ENCODE data around the gene ADCY10. TPM values are rescaled to one million over a fixed set of nuclear protein-coding genes. Genes with fewer than 3 reads are reported as not detected.
"Not testable (repeated sequence)": the region's sequence is repeated elsewhere in the genome, so short reads cannot be mapped to it uniquely, and the experiment has no call there.

The ADCY10 gene
- total RNA-seq, 1 donor from 2014 or later = not detected

- Mint-ChIP-seq H3K4me3 (no peak overlapping the region), H3K27ac (no peak overlapping the region), H3K36me3 (no peaks in the 10 kb centered on the region), H3K9me3 (no peaks in the 10 kb centered on the region), H3K27me3 (ENCODE audit: insufficient read depth, low read depth) (no peaks in the 10 kb centered on the region), H3K4me1 (peaks cover 2% of the 10 kb centered on the region)
- Histone ChIP-seq H3K4me2 (no peak overlapping the region), H3K4me1 (no peaks in the 10 kb centered on the region), H3K79me2 (ENCODE audit: low read depth) (no peaks in the 10 kb centered on the region), H4K20me1 (ENCODE audit: low read depth) (no peaks in the 10 kb centered on the region), H3K36me3 (no peaks in the 10 kb centered on the region), H3K27ac (no peak overlapping the region), H3F3A (ENCODE audit: low read depth) (no peaks in the 10 kb centered on the region), H3K9ac (no peak overlapping the region), H3K4me3 (no peak overlapping the region), H3K9me3 (ENCODE audit: low read depth) (no peaks in the 10 kb centered on the region), H2AFZ (replicated peaks) (no peak overlapping the region), H3K27me3 (no peaks in the 10 kb centered on the region)
- DNase-seq (ENCODE audit: low spot score) = no peak
- TF ChIP-seq CTCF (IDR thresholded peaks at IDR 0.05) (no peak), EZH2phosphoT487 (IDR thresholded peaks at IDR 0.05) (no peak), EZH2 (IDR thresholded peaks at IDR 0.05) (no peak)
Measured at GRCh38 chr1:167898578-167899222, 15.2 kb downstream of the ADCY10 start.

- Histone ChIP-seq H3K27ac (no peak overlapping the region), H3K79me2 (ENCODE audit: low read depth) (no peaks in the 10 kb centered on the region), H3F3A (ENCODE audit: low read depth) (no peaks in the 10 kb centered on the region), H3K9ac (no peak overlapping the region), H3K4me2 (no peak overlapping the region), H3K4me1 (peaks cover 3% of the 10 kb centered on the region), H3K4me3 (no peak overlapping the region), H4K20me1 (ENCODE audit: low read depth) (no peaks in the 10 kb centered on the region), H2AFZ (replicated peaks) (no peak overlapping the region), H3K36me3 (no peaks in the 10 kb centered on the region), H3K27me3 (no peaks in the 10 kb centered on the region), H3K9me3 (ENCODE audit: low read depth) (no peaks in the 10 kb centered on the region)
- no peak for DNase-seq (ENCODE audit: low spot score)
- TF ChIP-seq EZH2 (IDR thresholded peaks at IDR 0.05) = no peak
- TF ChIP-seq CTCF (IDR thresholded peaks at IDR 0.05) = no peak
- TF ChIP-seq EZH2phosphoT487 (IDR thresholded peaks at IDR 0.05) = no peak
- Mint-ChIP-seq H3K4me1 (no peaks in the 10 kb centered on the region), H3K27me3 (ENCODE audit: insufficient read depth, low read depth) (no peaks in the 10 kb centered on the region), H3K4me3 (no peak overlapping the region), H3K9me3 (peaks cover 3% of the 10 kb centered on the region), H3K27ac (no peak overlapping the region), H3K36me3 (no peaks in the 10 kb centered on the region)
Measured at GRCh38 chr1:167893798-167894197, 20.1 kb downstream of the ADCY10 start.

- Histone ChIP-seq H3K4me2 (no peak overlapping the region), H2AFZ (replicated peaks) (no peak overlapping the region), H4K20me1 (ENCODE audit: low read depth) (no peaks in the 10 kb centered on the region), H3K27me3 (no peaks in the 10 kb centered on the region), H3K9ac (no peak overlapping the region), H3K4me3 (no peak overlapping the region), H3K36me3 (no peaks in the 10 kb centered on the region), H3K4me1 (peaks cover 3% of the 10 kb centered on the region), H3K9me3 (ENCODE audit: low read depth) (no peaks in the 10 kb centered on the region), H3K27ac (no peak overlapping the region), H3F3A (ENCODE audit: low read depth) (no peaks in the 10 kb centered on the region), H3K79me2 (ENCODE audit: low read depth) (no peaks in the 10 kb centered on the region)
- no peak overlapping the region for H3K27ac Mint-ChIP-seq
- no peak for DNase-seq (ENCODE audit: low spot score)
- no peak for TF ChIP-seq EZH2phosphoT487 (IDR thresholded peaks at IDR 0.05)
- TF ChIP-seq EZH2 (IDR thresholded peaks at IDR 0.05) = no peak
- no peak for TF ChIP-seq CTCF (IDR thresholded peaks at IDR 0.05)
- no peak overlapping the region for H3K4me3 Mint-ChIP-seq
- H3K4me1 Mint-ChIP-seq = no peaks in the 10 kb centered on the region
- peaks cover 1% of the 10 kb centered on the region for H3K36me3 Mint-ChIP-seq
- peaks cover 11% of the 10 kb centered on the region for H3K9me3 Mint-ChIP-seq
- no peaks in the 10 kb centered on the region for H3K27me3 Mint-ChIP-seq (ENCODE audit: insufficient read depth, low read depth)
Measured at GRCh38 chr1:167890400-167890799, 23.5 kb downstream of the ADCY10 start.

- not testable (repeated sequence) for H2AFZ ChIP-seq (replicated peaks); H3K27me3 Mint-ChIP-seq (ENCODE audit: insufficient read depth, low read depth); H3K36me3 ChIP-seq; H3K27me3 ChIP-seq; H3K4me2 ChIP-seq; H3K9me3 ChIP-seq (ENCODE audit: low read depth); DNase-seq (ENCODE audit: low spot score); H3K9ac ChIP-seq; H3K36me3 Mint-ChIP-seq; H3K4me1 Mint-ChIP-seq; H3K4me3 Mint-ChIP-seq; H4K20me1 ChIP-seq (ENCODE audit: low read depth); H3K79me2 ChIP-seq (ENCODE audit: low read depth); H3K27ac ChIP-seq; H3K27ac Mint-ChIP-seq; H3F3A ChIP-seq (ENCODE audit: low read depth); H3K4me3 ChIP-seq; H3K4me1 ChIP-seq
- H3K9me3 Mint-ChIP-seq = peaks cover 13% of the 10 kb centered on the region
Measured at GRCh38 chr1:167887187-167887586, 26.7 kb downstream of the ADCY10 start.
